ENCODE measurements around the gene PEAK1.

PEAK1 gene

DNA sequence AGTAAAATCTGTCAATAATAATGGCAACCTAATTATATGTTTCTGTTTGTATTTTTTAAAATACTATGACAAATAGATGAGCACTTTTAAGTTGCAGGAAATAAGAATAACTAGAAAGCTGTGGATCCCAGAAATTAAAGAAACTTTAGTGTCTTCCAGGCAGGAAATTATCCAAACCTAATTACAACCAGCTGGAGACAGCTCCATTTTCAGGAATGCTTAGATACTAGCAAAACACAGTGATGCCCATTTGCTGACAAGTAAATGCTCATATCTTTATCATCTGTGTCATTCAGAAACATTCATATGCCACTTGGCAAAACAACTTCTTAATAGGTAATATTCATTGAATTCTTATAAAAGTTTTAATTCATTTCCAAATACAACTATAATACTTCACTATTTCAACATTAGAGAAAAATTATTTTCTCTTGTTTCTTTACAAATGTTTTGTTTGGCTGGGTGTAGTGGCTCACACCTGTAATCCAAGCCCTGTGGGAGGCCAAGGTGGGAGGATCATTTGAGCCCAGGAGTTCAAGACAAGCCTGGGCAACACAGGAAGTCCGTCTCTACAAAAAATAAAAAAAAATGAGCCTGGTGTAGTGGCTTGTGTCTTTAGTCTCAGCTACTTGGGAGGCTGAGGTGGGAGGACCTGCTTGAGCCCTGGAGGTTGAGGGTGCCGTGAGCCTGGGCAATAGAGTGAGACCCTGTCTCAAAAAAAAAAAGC is 179.9 kb downstream of the PEAK1 start:
- TF ChIP-seq REST (IDR thresholded peaks at IDR 0.05; ENCODE audit: insufficient replicate concordance, low read depth) (no peak), SPI1 (IDR thresholded peaks at IDR 0.05; ENCODE audit: borderline replicate concordance, low read depth) (no peak), CTCF (IDR thresholded peaks at IDR 0.05; ENCODE audit: insufficient read depth, low read length) (no peak), GABPA (IDR thresholded peaks at IDR 0.05; ENCODE audit: low read depth) (no peak), POLR2AphosphoS5 (IDR thresholded peaks at IDR 0.05; ENCODE audit: low read depth) (no peak)
- Histone ChIP-seq H3K27ac (replicated peaks) (no peak overlapping the region), H3K4me3 (replicated peaks; ENCODE audit: insufficient read depth, low read length) (no peak overlapping the region), H3K27me3 (ENCODE audit: insufficient read depth, poor library complexity, severe bottlenecking) (no peaks in the 10 kb centered on the region)
- no peak for DNase-seq (ENCODE audit: low read depth in 1 of 2, low spot score in 1 of 2)

DNA sequence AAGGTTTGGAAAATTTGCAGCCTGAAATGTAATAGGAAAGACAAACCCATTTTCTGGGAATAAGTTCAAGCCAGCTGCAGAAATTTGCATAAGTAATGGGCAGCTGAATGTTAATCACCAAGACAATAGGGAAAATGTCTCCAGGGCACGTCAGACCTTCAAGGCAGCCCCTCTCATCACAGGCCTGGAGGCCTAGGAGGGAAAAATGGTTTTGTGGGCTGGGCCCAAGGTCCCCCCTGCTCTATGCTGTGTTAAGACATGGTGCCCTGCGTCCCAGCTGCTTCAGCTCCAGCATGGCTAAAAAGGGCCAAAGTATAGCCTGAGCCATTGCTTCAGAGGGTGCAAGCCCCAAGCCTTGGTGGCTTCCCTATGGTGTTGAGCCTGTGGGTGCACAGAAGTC is 184.3 kb downstream of the PEAK1 start:
- Histone ChIP-seq H3K4me3 (replicated peaks; ENCODE audit: insufficient read depth, low read length) (no peak overlapping the region), H3K27me3 (ENCODE audit: insufficient read depth, poor library complexity, severe bottlenecking) (no peaks in the 10 kb centered on the region), H3K27ac (replicated peaks) (no peak overlapping the region)
- TF ChIP-seq CTCF (IDR thresholded peaks at IDR 0.05; ENCODE audit: insufficient read depth, low read length) (no peak), GABPA (IDR thresholded peaks at IDR 0.05; ENCODE audit: low read depth) (no peak), REST (IDR thresholded peaks at IDR 0.05; ENCODE audit: insufficient replicate concordance, low read depth) (no peak), POLR2AphosphoS5 (IDR thresholded peaks at IDR 0.05; ENCODE audit: low read depth) (no peak), SPI1 (IDR thresholded peaks at IDR 0.05; ENCODE audit: borderline replicate concordance, low read depth) (no peak)
- no peak for DNase-seq (ENCODE audit: low read depth in 1 of 2, low spot score in 1 of 2)

DNA sequence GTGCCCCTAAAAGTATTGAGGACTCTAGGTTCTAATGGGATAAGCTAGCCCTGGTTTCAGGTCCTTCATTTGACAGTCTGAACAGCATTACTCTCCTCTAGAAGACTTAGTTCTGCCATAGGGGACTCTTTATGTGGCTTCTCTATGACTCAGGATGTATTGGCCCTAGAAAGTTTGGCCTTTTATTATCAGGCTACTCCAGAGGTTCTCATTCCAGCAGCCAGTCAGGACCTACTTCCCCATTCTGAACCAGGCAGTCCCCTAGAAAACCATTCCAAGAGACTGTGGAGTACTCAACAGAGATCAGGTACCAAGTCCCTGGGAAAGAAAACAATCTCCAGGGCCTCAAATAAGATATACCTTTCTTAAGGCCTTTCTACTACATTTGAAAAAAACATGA is 191.1 kb downstream of the PEAK1 start:
- DNase-seq (ENCODE audit: low read depth in 1 of 2, low spot score in 1 of 2) = peak in 1 of 2 experiments; percentile 4
- Histone ChIP-seq H3K27ac (replicated peaks) (no peak overlapping the region), H3K27me3 (ENCODE audit: insufficient read depth, poor library complexity, severe bottlenecking) (no peaks in the 10 kb centered on the region), H3K4me3 (replicated peaks; ENCODE audit: insufficient read depth, low read length) (no peak overlapping the region)
- TF ChIP-seq CTCF (IDR thresholded peaks at IDR 0.05; ENCODE audit: insufficient read depth, low read length) = no peak

DNA sequence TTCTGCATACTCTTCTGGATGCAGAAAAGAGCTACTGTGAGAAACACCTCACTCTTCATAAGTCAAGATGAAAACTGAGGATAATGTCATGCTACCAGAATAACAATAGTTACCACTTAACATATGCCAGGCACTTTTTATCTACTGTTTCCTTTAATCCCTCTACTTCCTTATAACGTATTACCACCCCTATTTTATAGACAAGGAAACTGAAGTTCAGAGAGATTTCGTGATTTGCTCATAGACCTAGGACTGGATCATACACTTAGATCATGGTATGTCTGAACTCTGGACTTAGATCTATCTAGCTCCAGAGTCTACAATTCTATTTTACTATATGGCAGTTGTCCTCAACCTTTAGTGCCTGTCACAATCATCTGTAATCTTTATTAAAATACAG is 193.3 kb downstream of the PEAK1 start:
- Histone ChIP-seq H3K4me3 (replicated peaks; ENCODE audit: insufficient read depth, low read length) (no peak overlapping the region), H3K27me3 (ENCODE audit: insufficient read depth, poor library complexity, severe bottlenecking) (no peaks in the 10 kb centered on the region), H3K27ac (replicated peaks) (no peak overlapping the region)
- no peak for DNase-seq (ENCODE audit: low read depth in 1 of 2, low spot score in 1 of 2)
- TF ChIP-seq CTCF (IDR thresholded peaks at IDR 0.05; ENCODE audit: insufficient read depth, low read length) (no peak), SPI1 (IDR thresholded peaks at IDR 0.05; ENCODE audit: borderline replicate concordance, low read depth) (no peak), POLR2AphosphoS5 (IDR thresholded peaks at IDR 0.05; ENCODE audit: low read depth) (no peak), REST (IDR thresholded peaks at IDR 0.05; ENCODE audit: insufficient replicate concordance, low read depth) (no peak), GABPA (IDR thresholded peaks at IDR 0.05; ENCODE audit: low read depth) (no peak)
